A673 (cell line): ENCODE results near the gene TRPM3. TPM values are rescaled to one million over a fixed set of nuclear protein-coding genes. Genes with fewer than 3 reads are reported as not detected.

Experiments
- BruUV-seq: library from RNA; stranded (reverse); fragments of 400-500 nt; replicated peaks from 2 replicates; lab custom pipeline; 2021; lab: Mats Ljungman, UMichigan
- CTCF ChIA-PET: fragments of 300-600 bp; sonication (Branson Sonifier 250); formaldehyde crosslinking; loops from one replicate; lab custom pipeline; 2022; ENCODE audit warnings: antibody characterized with exemption; lab: Charles Lee
- POLR2A ChIA-PET: fragments of 300-600 bp; sonication (Branson Sonifier 250); formaldehyde crosslinking; loops from one replicate; lab custom pipeline; 2022; ENCODE audit warnings: antibody characterized with exemption; ENCODE audit not compliant: low non-redundant PET; lab: Charles Lee
- DNase-seq: peaks from one replicate; pipeline ENCODE4 v3.0.0-alpha.2; 2015; ENCODE audit warnings: low spot score
- H3K27ac ChIP-seq: fragments of 200-600 bp; sonication (generic); 2 replicates; pipeline ENCODE4 v1.5.1; 2016; ENCODE audit warnings: mixed run types, low read depth, mild to moderate bottlenecking, mixed read lengths, antibody characterized with exemption, low read length; ENCODE audit not compliant: poor library complexity, severe bottlenecking
- H3K27me3 ChIP-seq: fragments of 200-600 bp; sonication (generic); replicated peaks from 2 replicates; pipeline ENCODE4 v1.6.1; 2017; ENCODE audit warnings: mixed run types, low read depth, mild to moderate bottlenecking, mixed read lengths, antibody characterized with exemption, low read length; ENCODE audit not compliant: insufficient read depth, poor library complexity
- H3K36me3 ChIP-seq: fragments of 200-600 bp; sonication (generic); 2 replicates; pipeline ENCODE4 v1.6.1; 2016; ENCODE audit warnings: mixed run types, mild to moderate bottlenecking, mixed read lengths, antibody characterized with exemption, low read length; ENCODE audit not compliant: insufficient read depth, poor library complexity, severe bottlenecking
- H3K4me1 ChIP-seq: fragments of 200-600 bp; sonication (generic); 2 replicates; pipeline ENCODE4 v1.6.1; 2017; ENCODE audit warnings: mixed run types, mild to moderate bottlenecking, mixed read lengths, antibody characterized with exemption, low read length; ENCODE audit not compliant: insufficient read depth, poor library complexity, severe bottlenecking
- H3K4me3 ChIP-seq: fragments of 200-600 bp; sonication (generic); 2 replicates; pipeline ENCODE4 v1.5.1; 2016; ENCODE audit warnings: low read depth, mixed run types, mild to moderate bottlenecking, mixed read lengths, low read length; ENCODE audit not compliant: poor library complexity, severe bottlenecking
- H3K9me3 ChIP-seq: fragments of 200-600 bp; sonication (generic); 2 replicates; pipeline ENCODE4 v1.6.1; 2016; ENCODE audit warnings: mixed run types, low read depth, mild to moderate bottlenecking, mixed read lengths, antibody characterized with exemption, low read length; ENCODE audit not compliant: poor library complexity, severe bottlenecking
- CTCF ChIP-seq: fragments of 300-800, 200-600 bp; sonication (generic); conservative IDR thresholded peaks from 2 replicates; pipeline ENCODE4 v1.5.1; 2017; ENCODE audit warnings: low read depth, mild to moderate bottlenecking, antibody characterized with exemption, low read length, moderate library complexity, mixed read lengths
- EZH2 ChIP-seq: fragments of 200-600 bp; sonication (generic); IDR thresholded peaks from 2 replicates; pipeline ENCODE4 v1.6.1; 2017; ENCODE audit warnings: borderline replicate concordance, low read depth, mild to moderate bottlenecking, mixed read lengths, antibody characterized with exemption, low read length; ENCODE audit not compliant: poor library complexity, severe bottlenecking
- intact Hi-C: fragments of 100-400 bp; cut with micrococcal nuclease; formaldehyde crosslinking; loops from one replicate; pipeline ENCODE4 v1.10.0; 2022; ENCODE audit not compliant: unreplicated experiment
- total RNA-seq: library from RNA; stranded (reverse); gene quantifications from 2 replicates; pipeline ENCODE4 v1.2.3, GENCODE V29; 2021

Gene TRPM3
- total RNA-seq, 1 experiment from 2014 or later = not detected

- H3K27me3 ChIP-seq = no peaks in the 10 kb centered on the region
- ChIA-PET CTCF (no interaction called here), POLR2A (no interaction called here)
- no peaks in the 10 kb centered on the region for H3K4me1 ChIP-seq
- H3K36me3 ChIP-seq = no peaks in the 10 kb centered on the region
- no peak overlapping the region for H3K4me3 ChIP-seq
- TF ChIP-seq EZH2 (no peak), CTCF (no peak)
- no TSS peak for BruUV-seq
- no peak overlapping the region for H3K27ac ChIP-seq
- DNase-seq = no peak
- intact Hi-C loops = no loop called here
- no peaks in the 10 kb centered on the region for H3K9me3 ChIP-seq
Measured at GRCh38 chr9:70485273-70485858, 636.1 kb downstream of the TRPM3 start.

- ChIA-PET POLR2A (no interaction called here), CTCF (interaction anchor here (0.9 to 1.0 kb wide), 3 partner anchors 64 to 348 kb away, joined by 3 read pairs; no protein-coding TSS in a partner anchor)
- BruUV-seq = no TSS peak
- Histone ChIP-seq H3K27ac (no peak overlapping the region), H3K4me3 (no peak overlapping the region), H3K36me3 (no peaks in the 10 kb centered on the region), H3K4me1 (no peaks in the 10 kb centered on the region), H3K9me3 (no peaks in the 10 kb centered on the region), H3K27me3 (no peaks in the 10 kb centered on the region)
- TF ChIP-seq EZH2 (no peak), CTCF (peak; percentile 79)
- intact Hi-C loops = loop anchor here (5.0 kb wide), 2 partner anchors 67 to 142 kb away; no protein-coding TSS in a partner anchor
- peak; percentile 58 for DNase-seq
Measured at GRCh38 chr9:70484232-70485130, 636.9 kb downstream of the TRPM3 start.

- Histone ChIP-seq H3K4me1 (no peaks in the 10 kb centered on the region), H3K4me3 (no peak overlapping the region), H3K36me3 (no peaks in the 10 kb centered on the region), H3K27me3 (no peaks in the 10 kb centered on the region), H3K9me3 (no peaks in the 10 kb centered on the region), H3K27ac (no peak overlapping the region)
- BruUV-seq = no TSS peak
- no peak for TF ChIP-seq CTCF
- TF ChIP-seq EZH2 = no peak
- POLR2A ChIA-PET = no interaction called here
- intact Hi-C loops = loop anchor here (5.0 kb wide), 2 partner anchors 64 to 139 kb away; no protein-coding TSS in a partner anchor
- no peak for DNase-seq
- CTCF ChIA-PET = no interaction called here
Measured at GRCh38 chr9:70481471-70481870, 640.0 kb downstream of the TRPM3 start.
